Stimulated activated CD8-positive, alpha-beta memory T cell treated with anti-CD3 and anti-CD28 coated beads, Interleukin-7, amount 100 ng/mL, for 48 hours (primary cell): Measurements from ENCODE around the gene FANCC.
"Not testable (repeated sequence)": the region's sequence is repeated elsewhere in the genome, so short reads cannot be mapped to it uniquely, and the experiment has no call there.

Experiments used
- DNase-seq, 2 donors: peaks; one replicate each; pipeline ENCODE4 v3.0.0-alpha.2; 2020; ENCODE audit warnings: low read depth in 1 of 2; ENCODE audit errors: extremely low read depth in 1 of 2

The FANCC gene

GRCh38 chr9:95332860-95333259 is 15.4 kb upstream of the FANCC start:
- DNase-seq = no peak

GRCh38 chr9:95330720-95331404 is 13.4 kb upstream of the FANCC start:
- DNase-seq = no peak

DNA sequence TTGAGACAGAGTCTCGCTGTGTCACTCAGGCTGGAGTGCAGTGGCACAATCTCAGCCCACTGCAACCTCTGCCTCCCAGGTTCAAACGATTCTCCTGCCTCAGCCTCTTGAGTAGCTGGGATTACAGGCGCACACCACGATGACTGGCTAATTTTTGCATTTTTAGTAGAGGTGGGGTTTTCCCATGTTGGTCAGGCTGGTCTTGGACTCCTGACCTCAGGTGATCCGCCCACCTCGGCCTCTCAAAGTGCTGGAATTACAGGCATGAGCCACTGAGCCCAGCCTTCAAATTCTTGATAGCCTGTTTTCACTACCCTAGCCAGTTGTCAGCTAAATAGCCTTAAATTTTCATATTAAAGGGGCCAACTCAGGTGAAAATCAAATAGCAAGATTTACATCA is 11.6 kb upstream of the FANCC start:
- not testable (repeated sequence) for DNase-seq

GRCh38 chr9:95327239-95327865 is 9.8 kb upstream of the FANCC start:
- no peak for DNase-seq

GRCh38 chr9:95325221-95325620 is 7.7 kb upstream of the FANCC start:
- no peak for DNase-seq

DNA sequence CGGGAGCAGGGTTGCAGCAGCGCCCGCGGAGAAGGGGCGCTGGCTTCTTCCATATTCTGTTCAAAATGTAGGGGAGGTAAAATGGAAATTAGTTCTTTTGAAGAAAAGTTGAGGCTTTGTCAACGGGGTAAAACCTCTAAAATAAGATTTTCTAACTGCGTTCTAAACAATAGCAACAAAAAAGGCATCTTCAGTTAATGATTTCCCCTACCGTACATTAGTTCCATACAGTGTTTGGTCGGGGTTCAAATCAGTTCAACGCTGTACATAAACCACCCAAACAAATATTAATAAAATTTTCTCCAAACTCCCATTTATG is 343 bp upstream of the FANCC start:
- no peak for DNase-seq

GRCh38 chr9:95316794-95317118 is 753 bp downstream of the FANCC start:
- DNase-seq = peak in 1 of 2 donors; percentile 41

GRCh38 chr9:95316274-95316673 is 1.2 kb downstream of the FANCC start:
- DNase-seq = no peak

GRCh38 chr9:95315108-95315746 is 2.3 kb downstream of the FANCC start:
- DNase-seq = no peak

- DNase-seq = no peak
Observed at GRCh38 chr9:95313010-95313498, 4.5 kb downstream of the FANCC start.

GRCh38 chr9:95311961-95312360 is 5.5 kb downstream of the FANCC start:
- no peak for DNase-seq

DNA sequence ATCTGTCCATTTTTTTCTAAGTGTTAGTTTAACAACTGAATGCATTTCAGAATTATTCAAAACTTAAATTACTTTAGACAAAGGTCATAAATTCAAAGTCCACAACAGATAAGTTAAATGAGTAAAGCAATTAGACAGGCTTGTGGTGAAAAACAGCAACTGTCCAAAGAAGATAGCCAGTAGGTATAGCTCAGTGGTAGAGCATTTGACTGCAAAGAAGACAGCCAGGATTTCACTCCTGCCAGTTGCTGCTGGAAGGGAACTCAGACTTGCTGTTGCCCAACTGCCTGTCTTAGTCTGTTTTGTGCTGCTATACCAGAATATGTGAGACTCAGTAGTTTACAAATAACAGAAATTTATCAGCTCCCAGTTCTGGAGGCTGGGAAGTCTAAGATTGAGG is 10.0 kb downstream of the FANCC start:
- no peak for DNase-seq

GRCh38 chr9:95306819-95307218 is 10.7 kb downstream of the FANCC start:
- DNase-seq = no peak

DNA sequence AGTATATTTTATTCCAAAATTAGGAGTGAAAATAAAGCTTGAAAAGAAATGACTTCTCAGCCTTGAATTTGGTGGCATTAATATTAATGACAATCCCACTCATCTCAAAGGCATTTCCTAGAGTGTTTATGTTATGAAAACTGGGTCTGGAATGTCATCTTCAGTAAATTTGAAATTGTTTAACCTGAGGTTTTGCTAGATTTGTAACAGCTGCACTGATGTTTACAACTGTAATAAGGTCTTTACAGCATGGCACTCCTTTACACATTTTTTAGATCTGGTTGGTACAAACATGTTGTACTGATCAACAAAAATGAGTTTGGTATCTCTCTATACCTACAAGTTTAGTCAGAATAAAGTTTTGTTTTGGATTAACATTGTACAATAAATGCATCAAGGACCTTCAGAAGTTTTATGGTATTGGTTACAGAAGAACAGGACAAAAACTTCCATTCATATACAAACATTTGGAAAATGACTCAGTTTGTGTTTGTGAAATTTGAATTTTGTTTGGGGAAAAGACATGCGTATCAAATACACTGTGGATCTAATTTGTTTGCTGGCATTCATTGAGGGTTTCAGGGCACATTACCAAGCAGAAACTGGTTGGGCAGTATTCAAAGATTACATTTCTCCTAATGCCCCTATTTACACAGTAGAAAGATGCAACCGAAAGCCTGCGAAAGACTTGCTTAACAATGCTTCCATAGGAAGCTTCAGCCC is 11.6 kb downstream of the FANCC start:
- DNase-seq = no peak

DNA sequence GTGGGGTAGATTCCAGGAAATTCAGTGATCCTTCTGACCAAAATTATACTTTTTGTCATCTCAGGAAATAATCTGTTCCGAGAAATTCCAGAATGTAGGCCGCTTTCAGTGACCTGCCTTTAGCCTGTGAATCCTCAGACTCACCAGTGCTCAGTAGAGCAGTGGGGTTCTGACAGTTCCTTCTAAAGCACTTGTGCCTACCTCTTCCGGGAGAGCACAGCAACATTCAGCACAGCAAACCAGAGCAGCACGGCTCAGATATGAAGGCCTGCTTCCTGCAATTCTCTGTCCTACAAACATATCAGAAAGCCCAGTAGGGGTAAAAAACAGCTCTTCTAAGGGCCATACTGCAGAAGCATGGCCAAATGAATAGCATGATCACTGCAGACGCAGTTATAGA is 15.0 kb downstream of the FANCC start:
- no peak for DNase-seq

DNA sequence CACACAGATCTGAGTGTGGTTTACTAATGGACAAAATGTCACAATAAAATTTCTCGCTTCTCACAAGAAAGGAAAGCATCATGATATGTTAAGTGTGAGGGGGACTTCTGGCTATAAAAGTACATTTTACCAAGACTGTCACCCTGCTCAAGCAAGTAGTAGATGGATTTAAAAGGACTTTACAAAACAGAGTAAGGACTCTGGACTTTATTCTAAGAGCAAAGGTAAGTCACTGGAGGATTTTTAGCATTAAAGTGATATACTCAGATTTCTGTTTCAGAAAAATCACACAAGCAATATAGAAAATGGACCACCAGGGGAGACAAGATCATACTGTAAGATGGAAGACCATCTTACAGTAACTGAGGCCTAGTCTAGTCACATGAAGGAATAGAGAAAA is 19.7 kb downstream of the FANCC start:
- no peak for DNase-seq

DNA sequence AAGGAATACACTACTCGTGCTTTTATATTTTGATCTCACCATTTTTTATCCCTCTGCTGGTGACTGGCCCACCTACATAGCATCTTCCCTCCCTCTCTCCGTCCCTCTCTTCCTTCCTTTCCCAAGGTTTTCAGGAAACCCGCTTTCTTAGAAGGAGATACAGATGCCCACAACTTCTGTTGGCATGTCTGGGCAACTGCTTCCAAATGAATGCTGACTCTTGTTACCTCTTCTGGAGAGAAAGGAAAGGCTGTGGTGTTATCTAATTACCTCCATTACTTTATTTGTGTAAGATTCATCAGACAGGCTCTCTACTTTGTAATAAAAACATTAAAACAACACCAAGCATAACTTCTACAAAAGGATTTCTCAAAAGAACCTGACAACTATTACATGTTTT is 20.2 kb downstream of the FANCC start:
- no peak for DNase-seq

DNA sequence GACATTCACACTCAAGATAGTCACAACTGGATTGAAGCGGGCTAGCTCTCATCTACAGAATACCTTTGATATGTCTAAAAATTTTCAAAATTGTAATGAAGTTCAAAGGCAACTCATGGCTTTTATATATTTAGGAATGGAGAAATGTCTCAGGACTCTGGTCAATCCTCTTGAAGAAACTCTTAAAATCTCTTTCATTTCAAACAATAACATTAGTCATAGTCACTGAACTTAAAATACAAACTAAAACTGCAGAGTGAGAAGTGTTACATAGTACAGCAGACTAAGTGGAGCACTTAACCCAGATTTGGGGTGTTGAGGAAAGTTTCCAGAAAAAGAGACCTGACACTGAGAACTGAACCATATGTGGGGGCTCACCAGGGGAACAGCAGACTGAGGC is 20.7 kb downstream of the FANCC start:
- no peak for DNase-seq

DNA sequence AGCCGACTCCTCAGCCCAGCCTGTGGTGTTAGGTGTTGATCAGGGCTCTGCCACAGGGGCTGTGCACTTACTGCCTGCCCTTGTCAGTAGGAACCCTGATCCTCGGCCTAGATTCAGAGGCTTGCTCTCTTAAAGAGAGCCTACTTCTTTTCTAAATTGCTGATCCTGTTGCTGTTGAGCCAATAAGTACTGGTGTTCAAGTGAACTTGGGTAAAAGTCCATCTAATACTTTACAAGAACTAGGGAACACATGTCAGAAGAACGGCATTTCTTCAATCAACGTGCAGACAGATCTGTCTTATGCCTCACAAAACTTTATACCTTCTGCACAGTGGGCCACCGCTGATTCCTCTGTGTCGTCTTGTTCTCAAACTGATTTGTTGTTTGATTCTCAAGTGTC is 24.2 kb downstream of the FANCC start:
- DNase-seq = not testable (repeated sequence)

GRCh38 chr9:95292226-95292625 is 25.3 kb downstream of the FANCC start:
- DNase-seq = no peak

- DNase-seq = no peak
Observed at GRCh38 chr9:95286151-95286550, 31.4 kb downstream of the FANCC start.

DNA sequence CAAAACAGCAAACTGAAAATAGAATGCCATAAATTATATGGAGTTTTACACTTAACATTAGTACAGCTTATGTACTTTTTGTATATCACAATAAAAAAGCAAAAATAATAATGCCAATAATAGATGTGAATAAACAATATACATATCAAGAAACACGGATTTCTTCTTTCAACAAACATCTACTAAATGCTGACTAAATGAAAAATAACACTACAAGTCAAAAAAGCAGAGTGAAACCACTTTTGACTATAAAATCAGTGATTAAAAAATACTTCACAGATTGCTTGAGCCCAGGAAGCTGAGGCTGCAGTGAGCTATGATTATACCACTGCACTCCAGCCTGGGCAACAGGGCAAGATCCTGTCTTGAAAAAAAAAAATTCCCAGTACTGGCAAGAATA is 32.2 kb downstream of the FANCC start:
- DNase-seq = no peak
